ENCODE results near the gene MED17.
"Not testable (repeated sequence)": the region's sequence is repeated elsewhere in the genome, so short reads cannot be mapped to it uniquely, and the experiment has no call there.

MED17 gene, protein sequence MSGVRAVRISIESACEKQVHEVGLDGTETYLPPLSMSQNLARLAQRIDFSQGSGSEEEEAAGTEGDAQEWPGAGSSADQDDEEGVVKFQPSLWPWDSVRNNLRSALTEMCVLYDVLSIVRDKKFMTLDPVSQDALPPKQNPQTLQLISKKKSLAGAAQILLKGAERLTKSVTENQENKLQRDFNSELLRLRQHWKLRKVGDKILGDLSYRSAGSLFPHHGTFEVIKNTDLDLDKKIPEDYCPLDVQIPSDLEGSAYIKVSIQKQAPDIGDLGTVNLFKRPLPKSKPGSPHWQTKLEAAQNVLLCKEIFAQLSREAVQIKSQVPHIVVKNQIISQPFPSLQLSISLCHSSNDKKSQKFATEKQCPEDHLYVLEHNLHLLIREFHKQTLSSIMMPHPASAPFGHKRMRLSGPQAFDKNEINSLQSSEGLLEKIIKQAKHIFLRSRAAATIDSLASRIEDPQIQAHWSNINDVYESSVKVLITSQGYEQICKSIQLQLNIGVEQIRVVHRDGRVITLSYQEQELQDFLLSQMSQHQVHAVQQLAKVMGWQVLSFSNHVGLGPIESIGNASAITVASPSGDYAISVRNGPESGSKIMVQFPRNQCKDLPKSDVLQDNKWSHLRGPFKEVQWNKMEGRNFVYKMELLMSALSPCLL

DNA sequence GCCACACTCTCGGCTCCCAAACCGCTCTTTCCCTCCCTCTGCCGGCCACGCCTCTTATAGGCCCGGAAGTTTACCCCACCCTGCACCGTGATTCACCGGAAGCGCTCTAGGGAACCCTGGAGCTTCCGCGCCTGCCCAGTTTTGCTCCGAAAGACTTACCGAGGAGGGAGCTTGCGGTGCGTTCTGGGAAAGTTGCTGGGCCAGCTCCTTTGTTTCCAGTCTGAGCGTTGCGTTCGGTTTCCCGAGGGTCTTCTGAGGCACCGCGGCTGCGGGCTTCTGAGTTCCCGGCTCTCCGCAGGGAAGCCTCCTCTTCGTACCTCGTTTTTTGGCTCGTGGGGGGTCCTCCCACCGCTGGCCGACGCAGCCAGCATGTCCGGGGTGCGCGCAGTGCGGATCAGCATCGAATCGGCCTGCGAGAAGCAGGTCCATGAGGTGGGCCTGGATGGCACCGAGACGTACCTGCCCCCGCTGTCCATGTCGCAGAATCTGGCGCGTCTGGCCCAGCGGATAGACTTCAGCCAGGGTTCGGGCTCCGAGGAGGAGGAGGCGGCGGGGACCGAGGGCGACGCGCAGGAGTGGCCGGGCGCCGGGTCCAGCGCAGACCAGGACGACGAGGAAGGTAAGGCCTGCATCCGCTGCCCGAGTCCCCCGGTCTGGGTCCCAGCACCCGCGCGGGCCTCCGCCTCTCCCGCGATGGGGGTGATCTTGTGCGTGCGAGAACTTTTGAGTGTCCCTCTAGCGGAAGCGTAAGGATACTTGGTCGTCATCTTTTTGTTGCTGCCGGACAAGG, at the start of gene MED17:
TSS of gene MED17 (plus strand) at position 138 of the 790 bp plus-strand sequence. CDS start at position 370, 232 bp downstream.
- peak; percentile 93 for DNase-seq
- in situ Hi-C loops (cut with HindIII; ENCODE audit: low pct_ligation_motif_present, low pct_unique_long_range_greater_than_20kb, low sequenced_read_pairs): no loop called here

DNA sequence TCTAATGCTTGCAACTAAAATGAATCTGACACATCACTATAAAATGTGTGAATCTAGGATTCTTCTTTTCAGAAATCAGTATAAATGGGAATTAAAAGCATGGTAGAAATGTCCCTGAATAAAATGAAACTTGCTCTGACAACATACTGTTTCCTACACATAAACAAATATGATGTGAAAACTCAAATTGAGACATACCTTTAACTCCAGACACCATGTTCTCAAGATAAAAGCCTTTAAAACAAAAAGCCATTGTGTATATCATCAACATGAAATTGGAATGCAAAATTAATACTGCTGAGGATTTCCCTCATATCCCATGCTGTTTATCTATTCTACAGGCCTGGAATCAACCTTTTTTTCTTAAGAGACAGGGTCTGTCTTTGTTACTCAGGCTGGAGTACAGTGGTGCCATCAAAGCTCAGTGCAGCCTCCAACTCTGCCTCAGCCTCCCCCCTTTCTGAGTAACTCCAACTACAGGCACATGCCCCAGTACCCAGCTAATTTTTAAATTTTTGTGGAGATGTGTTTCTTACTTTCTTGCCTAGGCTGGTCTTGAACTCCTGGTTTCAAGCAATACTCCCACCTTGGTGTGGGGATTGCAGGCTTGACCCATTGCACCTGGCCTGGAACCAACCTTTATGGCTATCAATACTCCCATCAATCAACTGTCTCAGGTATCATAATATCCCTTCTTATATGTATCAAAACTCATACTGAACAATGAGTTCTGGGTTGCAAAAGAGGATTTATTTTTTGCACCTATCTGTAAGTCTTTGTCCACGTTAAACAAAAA, 49.5 kb upstream of the MED17 start:
- in situ Hi-C loops (cut with HindIII; ENCODE audit: low pct_ligation_motif_present, low pct_unique_long_range_greater_than_20kb, low sequenced_read_pairs): no loop called here

DNA sequence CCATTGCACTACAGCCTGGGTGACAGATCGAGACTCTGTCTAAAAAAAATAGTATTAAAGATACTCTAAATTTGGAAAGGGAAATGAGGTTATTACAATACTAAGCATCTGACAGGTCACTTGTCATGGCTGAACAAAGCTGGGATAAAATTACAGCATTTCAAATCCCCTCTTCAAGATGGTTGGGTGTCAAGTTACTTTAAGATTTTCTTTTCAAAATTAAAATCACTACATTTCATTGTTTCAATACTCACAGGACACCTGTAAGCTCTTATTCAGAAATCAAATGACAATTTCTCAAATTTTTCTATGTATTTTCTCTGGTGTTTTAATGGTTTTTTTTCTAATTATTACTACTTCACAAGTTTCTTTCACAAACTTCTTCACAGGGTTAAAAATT, 48.5 kb upstream of the MED17 start:
- DNase-seq: no peak
- in situ Hi-C loops (cut with HindIII; ENCODE audit: low pct_ligation_motif_present, low pct_unique_long_range_greater_than_20kb, low sequenced_read_pairs): no loop called here

More for the DNA sequence above, 49.5 kb upstream of the MED17 start:
- no peak for DNase-seq

DNA sequence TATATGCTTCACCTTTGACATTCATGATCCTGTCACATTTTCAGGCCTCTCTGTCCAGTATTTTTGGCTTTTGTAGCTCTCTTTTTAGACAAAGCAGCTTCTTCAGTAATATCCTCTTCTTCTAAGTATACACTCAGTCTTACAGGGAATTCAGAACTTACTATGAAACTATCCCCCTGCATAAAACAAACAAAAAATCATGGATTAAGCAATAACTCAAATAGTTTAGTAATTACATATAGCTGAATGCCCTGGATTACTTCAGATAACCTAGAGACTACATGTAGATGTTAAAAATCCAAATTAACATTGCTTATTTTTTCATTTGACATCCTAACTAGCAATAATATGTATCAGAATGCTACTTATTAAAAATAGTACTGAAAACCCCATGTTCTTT, 48.0 kb upstream of the MED17 start:
- DNase-seq: no peak
- in situ Hi-C loops (cut with HindIII; ENCODE audit: low pct_ligation_motif_present, low pct_unique_long_range_greater_than_20kb, low sequenced_read_pairs): no loop called here

DNA sequence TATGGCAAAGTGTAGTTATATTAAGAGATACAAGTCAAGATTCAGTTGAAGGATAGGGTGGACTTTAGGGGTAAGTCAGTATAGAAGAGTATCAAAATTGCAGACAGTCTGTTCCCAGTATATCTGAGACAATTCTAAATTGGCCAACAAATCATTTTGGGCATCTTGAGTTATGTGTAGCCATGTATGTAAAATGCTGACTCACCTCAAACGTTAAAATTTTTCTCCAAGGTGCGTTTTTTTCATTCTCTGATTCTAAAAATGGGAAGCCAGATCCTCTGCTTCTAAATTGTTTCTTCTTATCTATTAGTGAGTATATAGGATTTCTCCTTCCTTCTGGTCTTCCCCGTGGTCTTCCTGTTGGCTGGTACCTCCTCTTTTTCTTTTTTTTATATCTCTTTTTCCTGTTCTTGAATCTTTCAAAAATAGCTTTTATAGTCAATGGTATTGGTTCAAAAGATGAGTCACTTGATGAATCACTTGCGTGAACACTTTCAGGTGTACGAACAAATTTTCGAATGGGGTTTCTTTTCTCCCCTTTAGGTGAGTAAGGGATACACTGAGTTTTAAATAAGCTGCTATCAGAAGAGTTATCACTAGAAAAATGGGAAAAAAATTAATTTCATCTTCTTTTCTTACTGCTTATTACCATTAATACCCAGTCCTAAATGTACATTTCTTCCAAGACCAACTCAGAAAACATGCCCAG, 46.0 kb upstream of the MED17 start:
- peak; percentile 21 for DNase-seq
- in situ Hi-C loops (cut with HindIII; ENCODE audit: low pct_ligation_motif_present, low pct_unique_long_range_greater_than_20kb, low sequenced_read_pairs): no loop called here

DNA sequence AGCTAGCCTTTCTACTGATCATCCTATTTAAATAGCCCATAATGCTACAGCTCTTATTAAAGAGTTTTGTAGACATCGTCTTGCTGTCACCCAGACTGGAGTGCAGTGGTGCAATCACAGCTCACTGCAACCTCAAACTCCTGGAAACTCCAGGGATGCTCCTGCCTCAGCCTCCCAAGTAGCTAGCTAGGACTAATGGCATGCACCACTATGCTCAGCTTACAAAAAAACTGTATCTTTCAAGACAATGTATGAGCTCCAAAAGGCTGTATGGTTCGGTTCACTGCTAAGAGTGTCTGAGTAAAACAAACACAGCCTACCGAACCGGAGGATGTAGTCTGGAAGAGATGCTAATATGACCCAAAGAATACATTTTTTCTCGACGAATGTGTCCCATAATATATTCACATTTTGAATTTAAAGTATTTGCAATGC, 45.4 kb upstream of the MED17 start:
- in situ Hi-C loops (cut with HindIII; ENCODE audit: low pct_ligation_motif_present, low pct_unique_long_range_greater_than_20kb, low sequenced_read_pairs): no loop called here
- DNase-seq: no peak

DNA sequence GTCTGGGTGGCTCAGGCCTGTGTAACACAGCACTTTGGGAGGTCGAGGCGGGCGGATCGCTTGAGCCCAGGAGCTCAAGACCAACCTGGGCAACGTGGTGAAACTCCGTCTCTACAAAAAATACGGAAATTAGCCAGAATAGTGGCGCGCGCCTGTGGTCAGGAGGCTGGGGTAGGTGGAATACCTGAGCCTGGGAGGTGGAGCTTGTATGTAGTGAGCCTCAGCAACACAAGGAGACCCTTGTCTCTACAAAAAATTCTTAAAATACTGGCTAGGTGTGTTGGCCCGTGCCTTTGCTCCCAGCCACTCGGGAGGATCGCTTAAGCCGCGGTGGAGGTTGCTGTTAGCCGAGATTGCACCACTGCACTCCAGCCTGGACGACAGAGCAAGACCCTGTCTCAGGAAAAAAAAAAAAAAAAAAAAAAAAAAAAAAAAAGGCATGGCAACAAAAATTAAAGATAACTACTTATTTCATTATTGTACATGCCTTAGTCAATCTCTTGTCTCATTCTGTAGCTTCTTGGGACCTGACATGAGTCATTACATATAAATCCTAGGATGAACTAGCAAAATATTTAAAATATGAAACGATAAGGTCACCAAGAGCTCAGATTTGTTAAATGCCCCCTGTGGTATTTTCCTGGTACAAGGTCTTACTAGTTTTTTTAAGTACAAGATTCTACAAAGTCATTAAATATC, 43.9 kb upstream of the MED17 start:
- in situ Hi-C loops (cut with HindIII; ENCODE audit: low pct_ligation_motif_present, low pct_unique_long_range_greater_than_20kb, low sequenced_read_pairs): no loop called here
- DNase-seq: peak; percentile 37

DNA sequence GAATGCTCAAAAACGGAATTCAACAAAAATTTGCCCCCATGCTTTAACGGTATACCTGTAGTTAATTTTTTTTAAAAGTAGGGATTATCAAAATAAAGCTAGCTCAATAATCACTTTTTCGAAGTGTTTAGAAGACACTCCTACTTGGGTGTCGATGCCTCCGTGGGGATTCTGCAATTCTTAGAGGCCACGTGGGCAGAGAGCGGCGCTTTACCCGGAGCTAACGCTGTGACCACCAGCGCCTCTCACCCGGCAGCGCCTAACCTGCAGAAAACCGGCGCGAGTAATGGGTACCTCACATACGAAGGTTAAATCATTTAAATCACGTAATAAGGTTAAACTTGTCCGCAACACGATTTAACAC, 43.4 kb upstream of the MED17 start:
- peak; percentile 60 for DNase-seq
- in situ Hi-C loops (cut with HindIII; ENCODE audit: low pct_ligation_motif_present, low pct_unique_long_range_greater_than_20kb, low sequenced_read_pairs): no loop called here

DNA sequence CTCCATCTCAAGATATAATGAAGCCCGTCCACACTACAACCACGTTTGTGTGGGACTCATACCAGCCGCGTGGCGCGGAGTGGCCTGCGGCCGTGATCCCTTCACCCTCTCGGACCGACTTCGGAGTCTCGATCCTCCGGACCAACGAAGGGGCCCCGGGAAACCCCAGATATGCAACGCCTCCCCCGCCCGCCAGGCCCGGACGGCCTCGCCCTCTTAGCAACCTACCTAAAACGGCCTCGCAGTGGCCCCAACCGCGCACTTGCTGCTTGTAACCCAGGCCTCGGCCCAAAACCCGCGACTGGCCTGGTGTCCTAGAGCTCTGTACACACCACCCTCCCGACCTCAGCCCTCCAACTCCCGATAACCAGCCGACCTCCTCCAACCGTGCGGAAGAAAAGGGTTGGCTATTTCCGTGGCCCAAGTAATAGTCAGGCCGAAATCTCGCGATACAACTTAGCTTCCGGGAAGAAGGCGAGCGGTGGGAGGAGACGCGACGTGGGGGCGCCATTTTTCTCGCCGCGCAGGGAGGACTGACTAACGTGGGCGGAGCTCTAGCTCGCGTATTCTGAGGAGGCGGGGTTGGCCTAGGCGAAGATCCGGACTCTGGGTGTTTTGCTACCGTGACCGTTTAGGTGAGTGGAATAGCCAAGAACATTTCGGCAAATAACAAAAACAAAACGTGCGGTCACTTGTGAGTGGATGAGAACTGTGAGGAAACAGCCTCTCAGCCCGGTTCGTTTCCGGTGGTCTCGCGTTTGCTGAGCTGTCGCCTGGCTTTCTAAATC, 42.8 kb upstream of the MED17 start, which contains the start of the genes C11orf54 and TAF1D:
TSS of gene C11orf54 (plus strand) at position 579 of the 788 bp plus-strand sequence. CDS start 5,722 bp downstream, outside the sequence.
TSS of gene TAF1D (minus strand) at position 402 of the 788 bp plus-strand sequence. CDS start 2,191 bp downstream, outside the sequence.
- peak; percentile 97 for DNase-seq
- in situ Hi-C loops (cut with HindIII; ENCODE audit: low pct_ligation_motif_present, low pct_unique_long_range_greater_than_20kb, low sequenced_read_pairs): no loop called here

DNA sequence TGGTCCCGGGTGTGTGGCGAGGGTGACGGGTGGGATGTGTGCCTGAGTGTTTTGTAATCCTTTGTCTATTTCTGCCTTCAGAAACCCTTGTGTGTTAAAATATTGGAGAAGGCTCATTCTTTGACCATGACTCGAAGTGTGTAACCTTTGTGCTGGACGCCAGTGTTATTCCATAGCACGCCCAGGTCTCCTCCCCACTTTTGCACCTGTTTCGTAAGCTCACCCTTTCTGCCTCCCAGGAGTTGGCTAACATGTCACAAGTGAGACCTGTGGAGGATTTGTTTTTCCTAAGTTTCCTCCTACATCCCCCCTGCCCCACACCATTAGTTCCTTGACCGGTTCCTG, 42.2 kb upstream of the MED17 start:
- in situ Hi-C loops (cut with HindIII; ENCODE audit: low pct_ligation_motif_present, low pct_unique_long_range_greater_than_20kb, low sequenced_read_pairs): no loop called here
- peak; percentile 72 for DNase-seq

DNA sequence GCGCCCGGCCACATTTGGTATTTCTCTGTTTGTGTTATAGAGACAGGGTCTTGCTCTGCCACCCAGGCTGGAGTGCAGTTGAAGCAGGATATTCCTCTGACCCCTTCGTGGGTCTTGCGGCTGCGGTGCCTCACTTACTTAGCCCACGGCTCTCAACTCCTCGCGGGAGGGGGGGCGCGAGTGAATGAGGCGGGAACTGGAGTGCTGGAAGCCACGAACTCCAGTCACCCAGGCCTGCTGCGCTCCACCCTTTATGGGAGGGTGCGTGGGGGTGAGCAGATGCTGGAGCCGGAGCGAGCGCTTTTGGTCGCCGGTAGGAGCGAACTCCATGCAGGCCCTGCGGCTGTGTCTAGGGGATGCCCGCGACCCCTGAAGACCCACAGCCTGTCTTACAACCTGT, 40.8 kb upstream of the MED17 start:
- no peak for DNase-seq
- in situ Hi-C loops (cut with HindIII; ENCODE audit: low pct_ligation_motif_present, low pct_unique_long_range_greater_than_20kb, low sequenced_read_pairs): no loop called here

DNA sequence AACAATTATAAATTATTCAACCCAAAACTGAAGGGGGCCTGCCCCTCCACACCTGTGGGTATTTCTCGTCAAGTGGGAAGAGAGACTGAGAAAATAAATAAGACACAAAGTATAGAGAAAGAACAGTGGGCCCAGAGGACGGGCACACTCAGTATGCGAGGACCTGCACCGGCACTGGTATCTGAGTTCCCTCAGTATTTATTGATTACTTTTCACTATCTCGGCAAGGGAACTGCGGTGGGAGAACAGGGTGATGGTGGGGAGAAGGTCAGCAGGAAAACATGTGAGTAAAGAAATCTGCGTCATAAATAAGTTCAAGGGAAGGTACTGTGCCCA, 39.4 kb upstream of the MED17 start:
- in situ Hi-C loops (cut with HindIII; ENCODE audit: low pct_ligation_motif_present, low pct_unique_long_range_greater_than_20kb, low sequenced_read_pairs): no loop called here
- DNase-seq: no peak

DNA sequence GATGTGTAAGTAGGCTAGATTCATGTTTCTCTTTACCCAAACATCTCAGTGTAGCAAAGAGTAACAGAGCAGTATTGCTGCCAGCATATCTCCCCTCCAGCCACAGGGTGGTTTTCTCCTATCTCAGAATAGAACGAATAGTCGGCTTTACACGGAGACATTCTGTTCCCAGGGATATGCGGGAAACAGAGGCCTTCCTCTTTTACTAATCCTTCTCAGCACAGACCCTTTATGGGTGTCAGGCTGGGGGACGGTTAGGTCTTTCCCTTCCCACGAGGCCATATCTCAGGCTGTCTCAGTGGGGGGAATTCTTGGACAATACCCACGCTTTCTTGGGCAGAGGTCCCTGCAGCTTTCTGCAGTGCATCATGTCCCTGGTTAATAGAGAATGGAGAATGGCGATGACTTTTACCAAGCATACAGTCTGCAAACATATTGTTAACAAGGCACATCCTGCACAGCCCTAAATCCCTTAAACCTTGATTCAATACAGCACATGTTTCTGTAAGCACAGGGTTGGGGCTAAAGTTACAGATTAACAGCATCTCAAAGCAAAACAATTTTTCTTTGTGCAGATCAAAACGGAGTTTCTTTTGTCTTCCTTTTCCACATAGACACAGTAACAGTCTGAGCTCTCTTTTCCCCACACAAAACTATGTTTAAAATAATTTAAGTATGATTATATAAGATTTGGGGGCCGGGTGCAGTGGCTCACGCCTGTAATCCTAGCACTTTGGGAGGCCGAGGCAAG, 38.9 kb upstream of the MED17 start:
- DNase-seq: peak; percentile 16

DNA sequence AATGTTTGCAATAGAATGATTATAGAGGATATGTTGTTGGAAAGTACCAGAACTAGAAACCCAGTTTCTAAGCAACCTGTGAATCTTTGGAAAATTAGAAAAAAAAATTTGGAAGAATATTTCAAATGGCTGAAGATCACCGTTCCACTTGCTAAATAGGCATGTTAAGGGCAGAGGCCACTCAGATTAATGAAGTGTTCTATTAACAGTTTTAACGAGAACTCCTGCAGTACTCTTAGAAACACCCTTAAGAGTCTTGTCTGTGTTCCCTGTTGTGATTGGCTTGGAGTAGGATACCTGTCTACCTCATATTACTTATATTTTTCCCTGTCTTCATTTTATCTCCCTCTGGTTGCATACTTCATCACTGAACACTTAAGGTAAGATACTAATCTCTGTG, 38.0 kb upstream of the MED17 start:
- no peak for DNase-seq
- in situ Hi-C loops (cut with HindIII; ENCODE audit: low pct_ligation_motif_present, low pct_unique_long_range_greater_than_20kb, low sequenced_read_pairs): no loop called here

More for the DNA sequence above, 38.9 kb upstream of the MED17 start:
- in situ Hi-C loops (cut with HindIII; ENCODE audit: low pct_ligation_motif_present, low pct_unique_long_range_greater_than_20kb, low sequenced_read_pairs): not testable (repeated sequence)

DNA sequence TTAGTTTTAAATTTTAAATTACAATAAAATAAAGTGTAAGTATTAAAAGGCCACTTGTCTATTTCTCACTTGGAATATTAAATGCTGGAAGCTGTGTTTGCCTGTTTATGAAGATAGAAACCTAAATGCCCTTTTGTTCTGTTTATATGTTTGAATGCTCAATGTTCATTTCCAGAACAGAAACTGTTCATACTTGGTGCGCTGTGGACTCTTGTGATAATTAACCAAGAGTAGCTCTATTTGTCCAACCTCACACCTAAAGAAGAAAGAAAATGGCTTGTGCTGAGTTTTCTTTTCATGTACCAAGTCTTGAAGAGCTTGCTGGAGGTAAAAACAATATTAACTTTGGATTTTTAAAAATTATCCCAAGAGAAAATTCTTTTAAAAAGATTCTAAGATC, 37.0 kb upstream of the MED17 start:
- in situ Hi-C loops (cut with HindIII; ENCODE audit: low pct_ligation_motif_present, low pct_unique_long_range_greater_than_20kb, low sequenced_read_pairs): no loop called here
- DNase-seq: peak; percentile 21

DNA sequence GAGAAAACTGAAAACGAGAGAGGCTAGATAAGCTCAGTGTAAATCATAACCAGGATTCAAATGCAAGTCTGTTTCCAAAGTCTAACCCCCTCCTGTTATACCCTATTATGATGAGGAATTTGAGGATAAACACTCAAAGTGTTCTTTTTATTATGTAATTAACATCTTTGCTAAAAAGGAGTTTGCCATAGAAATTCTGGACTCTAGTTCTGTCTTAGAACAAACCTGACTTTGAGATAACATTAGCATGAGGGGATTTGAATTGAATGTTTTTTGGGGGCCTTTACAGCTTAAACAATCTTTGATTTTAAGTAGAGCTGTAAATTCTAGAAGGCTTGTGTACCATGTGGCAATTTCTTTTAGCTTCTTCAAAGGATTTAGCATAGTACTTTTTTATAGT, 33.1 kb upstream of the MED17 start:
- in situ Hi-C loops (cut with HindIII; ENCODE audit: low pct_ligation_motif_present, low pct_unique_long_range_greater_than_20kb, low sequenced_read_pairs): no loop called here
- DNase-seq: no peak

Data from ACHN (cell line).